Upper lobe of left lung (tissue), 4 donors: Measurements from ENCODE around the gene IDH3A.

Experiments used
- POLR2A ChIP-seq, 4 donors: fragments of 450-650 bp; IDR thresholded peaks; one replicate each; pipeline ENCODE4 v1.5.1; 2016 to 2017; ENCODE audit warnings: antibody characterized with exemption in 4 of 4, mild to moderate bottlenecking in 2 of 4
- POLR2AphosphoS5 ChIP-seq, 2 donors: sonication (generic); formaldehyde crosslinking; IDR thresholded peaks; one replicate each; pipeline ENCODE4 v1.5.1; 2017; ENCODE audit warnings: antibody characterized with exemption in 2 of 2
- TF ChIP-seq, protein P1 (sequence below), 6 experiments: fragments of 450-650 bp in 4 of 6; fragments of 200-600 bp in 2 of 6; sonication (generic) in 2 of 6; IDR thresholded peaks; one replicate each; pipeline ENCODE4 v1.5.1; 2016 to 2019; ENCODE audit warnings: antibody characterized with exemption in 6 of 6

- TF ChIP-seq, protein P1, sequence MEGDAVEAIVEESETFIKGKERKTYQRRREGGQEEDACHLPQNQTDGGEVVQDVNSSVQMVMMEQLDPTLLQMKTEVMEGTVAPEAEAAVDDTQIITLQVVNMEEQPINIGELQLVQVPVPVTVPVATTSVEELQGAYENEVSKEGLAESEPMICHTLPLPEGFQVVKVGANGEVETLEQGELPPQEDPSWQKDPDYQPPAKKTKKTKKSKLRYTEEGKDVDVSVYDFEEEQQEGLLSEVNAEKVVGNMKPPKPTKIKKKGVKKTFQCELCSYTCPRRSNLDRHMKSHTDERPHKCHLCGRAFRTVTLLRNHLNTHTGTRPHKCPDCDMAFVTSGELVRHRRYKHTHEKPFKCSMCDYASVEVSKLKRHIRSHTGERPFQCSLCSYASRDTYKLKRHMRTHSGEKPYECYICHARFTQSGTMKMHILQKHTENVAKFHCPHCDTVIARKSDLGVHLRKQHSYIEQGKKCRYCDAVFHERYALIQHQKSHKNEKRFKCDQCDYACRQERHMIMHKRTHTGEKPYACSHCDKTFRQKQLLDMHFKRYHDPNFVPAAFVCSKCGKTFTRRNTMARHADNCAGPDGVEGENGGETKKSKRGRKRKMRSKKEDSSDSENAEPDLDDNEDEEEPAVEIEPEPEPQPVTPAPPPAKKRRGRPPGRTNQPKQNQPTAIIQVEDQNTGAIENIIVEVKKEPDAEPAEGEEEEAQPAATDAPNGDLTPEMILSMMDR (IDR thresholded peaks at IDR 0.05), result no peak
- no peak for TF ChIP-seq POLR2AphosphoS5 (IDR thresholded peaks at IDR 0.05)
- TF ChIP-seq POLR2A (IDR thresholded peaks at IDR 0.05), result no peak
Observed at GRCh38 chr15:78220713-78221112, 71.6 kb downstream of the IDH3A start.
